ENCODE results near the gene GRIK2. TPM values are rescaled to one million over a fixed set of nuclear protein-coding genes. Genes with fewer than 3 reads are reported as not detected.

The GRIK2 gene
- total RNA-seq, 3 donors from 2014 or later = 1.1 to 3.7 TPM; not detected in 1

DNA sequence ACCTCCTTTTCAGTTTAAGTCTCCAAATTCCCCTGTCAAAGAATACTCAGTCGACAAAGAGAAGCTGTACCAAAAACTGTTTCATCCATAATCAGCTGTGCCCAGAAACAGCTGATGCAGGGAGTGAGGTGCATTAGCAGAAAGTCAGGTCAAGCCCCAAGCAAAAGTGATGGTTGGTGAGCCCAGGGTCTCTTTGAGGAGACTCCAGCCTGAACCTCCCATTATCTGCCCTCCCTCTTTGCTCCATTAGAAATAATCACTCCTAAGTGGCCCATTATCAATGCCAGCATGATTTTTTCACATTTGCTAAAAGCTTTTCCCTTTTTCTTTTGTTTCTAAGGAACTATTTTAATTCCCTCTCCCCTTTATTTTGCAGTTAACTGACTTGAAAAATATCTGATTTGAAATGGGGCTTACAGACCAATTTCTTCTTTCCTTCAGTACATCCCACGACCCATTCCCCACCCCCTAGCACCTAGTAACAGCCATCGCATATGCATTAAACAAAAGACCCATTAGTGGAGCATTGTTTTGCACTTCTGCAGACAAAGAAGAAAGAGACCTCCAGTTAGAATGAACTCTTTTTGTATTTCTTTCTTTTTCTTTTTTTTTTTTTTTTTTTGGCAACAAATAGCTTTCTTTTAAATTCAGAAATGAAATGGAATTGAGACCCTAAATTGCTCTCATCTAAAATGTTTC is 257.0 kb downstream of the GRIK2 start:
- H3K4me3 ChIP-seq = no peak overlapping the region
- H3K4me1 ChIP-seq = no peaks in the 10 kb centered on the region
- no peak for DNase-seq (ENCODE audit: low spot score in 2 of 2)
- H3K9me3 ChIP-seq = no peaks in the 10 kb centered on the region
- no peaks in the 10 kb centered on the region for H3K27me3 ChIP-seq
- H3K27ac ChIP-seq = no peak overlapping the region
- no peak for TF ChIP-seq CTCF (IDR thresholded peaks at IDR 0.05)
- no peak for TF ChIP-seq POLR2AphosphoS5 (IDR thresholded peaks at IDR 0.05)
- no peak for TF ChIP-seq POLR2A (IDR thresholded peaks at IDR 0.05)
- intact Hi-C loops (cut with DNase I; ENCODE audit: low total_unique reads) = no loop called here
- no peaks in the 10 kb centered on the region for H3K36me3 ChIP-seq

DNA sequence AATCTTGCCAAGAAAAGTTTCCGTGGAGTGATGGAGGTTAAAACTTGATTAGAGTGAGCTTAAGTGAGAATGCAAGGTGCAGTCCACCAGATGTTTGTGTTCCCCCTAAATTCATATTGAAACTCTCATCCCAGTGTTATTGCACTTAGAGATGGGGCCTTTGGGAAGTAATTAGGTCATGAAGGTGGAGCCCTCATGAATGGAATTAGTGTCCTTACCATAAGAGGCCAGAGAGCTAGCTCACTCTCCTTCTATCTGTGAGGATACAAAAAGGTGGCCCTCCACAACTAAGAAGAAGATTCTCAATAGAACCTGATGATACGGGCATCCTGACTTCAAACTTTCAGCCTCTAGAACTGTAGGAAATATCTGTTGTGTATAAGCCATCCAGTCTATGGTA is 258.6 kb downstream of the GRIK2 start:
- no peaks in the 10 kb centered on the region for H3K36me3 ChIP-seq
- intact Hi-C loops (cut with DNase I; ENCODE audit: low total_unique reads) = no loop called here
- DNase-seq (ENCODE audit: low spot score in 2 of 2) = no peak
- no peak for TF ChIP-seq POLR2A (IDR thresholded peaks at IDR 0.05)
- no peak for TF ChIP-seq CTCF (IDR thresholded peaks at IDR 0.05)
- no peak for TF ChIP-seq POLR2AphosphoS5 (IDR thresholded peaks at IDR 0.05)
- H3K9me3 ChIP-seq = no peaks in the 10 kb centered on the region
- no peak overlapping the region for H3K27ac ChIP-seq
- H3K27me3 ChIP-seq = no peaks in the 10 kb centered on the region
- no peak overlapping the region for H3K4me3 ChIP-seq
- H3K4me1 ChIP-seq = no peaks in the 10 kb centered on the region

DNA sequence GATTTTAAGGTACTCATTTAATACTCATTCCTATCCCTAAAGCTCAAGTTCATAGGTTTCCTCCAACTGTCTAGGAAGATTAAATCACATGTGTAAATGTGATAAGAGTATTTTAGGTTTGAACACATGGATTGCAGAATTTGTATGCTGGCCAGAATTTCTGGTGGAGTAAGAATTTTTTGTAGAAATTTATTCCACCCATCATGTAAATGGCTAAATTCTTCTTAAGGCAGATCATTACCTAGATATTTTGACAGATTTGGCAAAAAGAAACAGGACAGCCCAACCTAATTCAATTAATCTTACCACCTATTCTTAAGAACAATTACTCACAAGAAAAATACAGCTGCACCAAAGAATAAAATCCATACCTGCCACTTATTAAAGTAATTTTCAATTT is 261.6 kb downstream of the GRIK2 start:
- no peak for TF ChIP-seq POLR2A (IDR thresholded peaks at IDR 0.05)
- TF ChIP-seq CTCF (IDR thresholded peaks at IDR 0.05) = no peak
- TF ChIP-seq POLR2AphosphoS5 (IDR thresholded peaks at IDR 0.05) = no peak
- no peak for DNase-seq (ENCODE audit: low spot score in 2 of 2)
- H3K27me3 ChIP-seq = no peaks in the 10 kb centered on the region
- H3K4me3 ChIP-seq = no peak overlapping the region
- no peaks in the 10 kb centered on the region for H3K36me3 ChIP-seq
- H3K4me1 ChIP-seq = no peaks in the 10 kb centered on the region
- no peak overlapping the region for H3K27ac ChIP-seq
- intact Hi-C loops (cut with DNase I; ENCODE audit: low total_unique reads) = no loop called here
- no peaks in the 10 kb centered on the region for H3K9me3 ChIP-seq

DNA sequence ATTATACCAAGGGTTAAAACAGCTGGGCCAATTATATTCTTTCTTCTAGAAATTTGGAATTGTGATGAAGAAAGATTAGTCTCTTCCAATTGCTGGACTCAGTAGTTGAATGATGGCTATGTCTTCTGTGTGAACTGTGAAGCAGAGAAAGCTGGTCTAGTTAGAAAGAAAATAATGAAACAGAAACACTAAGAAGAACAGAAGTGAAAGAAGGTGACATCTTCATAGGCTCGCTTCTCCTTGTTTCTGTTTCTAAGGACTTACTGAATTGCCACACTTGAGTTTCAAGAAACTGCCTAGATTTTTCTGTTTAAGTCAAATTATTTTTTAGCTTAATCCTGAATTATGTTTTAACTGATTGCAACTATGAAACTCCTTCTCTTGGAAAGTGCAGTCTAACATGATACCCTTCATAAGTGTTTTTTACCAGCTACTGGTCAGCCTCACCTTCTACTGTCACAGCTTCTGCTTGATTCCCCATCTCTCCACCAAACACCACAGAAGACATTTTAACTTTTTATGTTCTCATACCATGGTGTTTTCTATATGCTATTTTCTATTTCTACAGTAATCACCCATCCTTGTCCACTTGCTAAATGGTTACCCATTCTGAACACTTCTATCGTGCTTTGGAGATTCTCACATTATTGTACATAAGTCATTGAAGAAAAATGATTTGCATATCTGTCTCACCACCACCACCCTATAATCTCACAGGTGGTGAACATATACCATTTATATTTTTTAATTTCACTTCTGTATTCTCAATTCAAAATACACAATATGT is 268.8 kb downstream of the GRIK2 start:
- Histone ChIP-seq H3K27ac (no peak overlapping the region), H3K27me3 (no peaks in the 10 kb centered on the region), H3K4me3 (no peak overlapping the region), H3K9me3 (peaks cover 0 to 3% of the 10 kb centered on the region in 2 donors), H3K4me1 (no peaks in the 10 kb centered on the region), H3K36me3 (no peaks in the 10 kb centered on the region)
- TF ChIP-seq POLR2AphosphoS5 (IDR thresholded peaks at IDR 0.05) (no peak), POLR2A (IDR thresholded peaks at IDR 0.05) (no peak), CTCF (IDR thresholded peaks at IDR 0.05) (no peak)
- no peak for DNase-seq (ENCODE audit: low spot score in 2 of 2)
- intact Hi-C loops (cut with DNase I; ENCODE audit: low total_unique reads) = no loop called here

DNA sequence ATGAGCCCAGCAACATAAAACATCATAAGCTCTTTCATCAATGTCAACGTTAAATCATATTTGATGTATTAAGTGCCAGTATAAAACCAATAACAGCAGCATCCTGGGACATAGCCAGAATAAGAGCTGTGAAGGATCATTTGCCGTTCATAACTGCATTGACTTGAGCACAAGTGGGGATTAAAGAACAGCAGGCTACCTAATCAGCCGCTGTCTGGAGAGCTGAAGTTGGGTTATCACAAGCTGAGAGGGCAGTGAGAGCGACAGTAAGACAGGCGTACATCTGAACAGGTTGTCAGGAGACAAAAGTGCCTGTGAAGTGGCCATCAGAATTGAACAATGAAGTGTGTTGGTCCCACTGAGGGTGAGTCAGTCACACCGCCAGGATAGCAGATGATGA is 269.6 kb downstream of the GRIK2 start:
- H3K27ac ChIP-seq = no peak overlapping the region
- H3K36me3 ChIP-seq = no peaks in the 10 kb centered on the region
- H3K4me1 ChIP-seq = no peaks in the 10 kb centered on the region
- peaks cover 0 to 3% of the 10 kb centered on the region in 2 donors for H3K9me3 ChIP-seq
- no peak for DNase-seq (ENCODE audit: low spot score in 2 of 2)
- H3K4me3 ChIP-seq = no peak overlapping the region
- intact Hi-C loops (cut with DNase I; ENCODE audit: low total_unique reads) = no loop called here
- H3K27me3 ChIP-seq = no peaks in the 10 kb centered on the region
- TF ChIP-seq CTCF (IDR thresholded peaks at IDR 0.05) (no peak), POLR2AphosphoS5 (IDR thresholded peaks at IDR 0.05) (no peak), POLR2A (IDR thresholded peaks at IDR 0.05) (no peak)
